GM21390 (cell line): ENCODE data around the gene ALDH6A1.
A peak's percentile ranks its signal among the peaks of the same experiment; 100 is the strongest.
"Not testable (repeated sequence)": the region's sequence is repeated elsewhere in the genome, so short reads cannot be mapped to it uniquely, and the experiment has no call there.

Source experiments
- ATAC-seq: cut with Tn5 transposase; IDR thresholded peaks from one replicate; pipeline ENCODE4 v1.9.1; 2021; ENCODE audit not compliant: unreplicated experiment

Gene ALDH6A1

DNA sequence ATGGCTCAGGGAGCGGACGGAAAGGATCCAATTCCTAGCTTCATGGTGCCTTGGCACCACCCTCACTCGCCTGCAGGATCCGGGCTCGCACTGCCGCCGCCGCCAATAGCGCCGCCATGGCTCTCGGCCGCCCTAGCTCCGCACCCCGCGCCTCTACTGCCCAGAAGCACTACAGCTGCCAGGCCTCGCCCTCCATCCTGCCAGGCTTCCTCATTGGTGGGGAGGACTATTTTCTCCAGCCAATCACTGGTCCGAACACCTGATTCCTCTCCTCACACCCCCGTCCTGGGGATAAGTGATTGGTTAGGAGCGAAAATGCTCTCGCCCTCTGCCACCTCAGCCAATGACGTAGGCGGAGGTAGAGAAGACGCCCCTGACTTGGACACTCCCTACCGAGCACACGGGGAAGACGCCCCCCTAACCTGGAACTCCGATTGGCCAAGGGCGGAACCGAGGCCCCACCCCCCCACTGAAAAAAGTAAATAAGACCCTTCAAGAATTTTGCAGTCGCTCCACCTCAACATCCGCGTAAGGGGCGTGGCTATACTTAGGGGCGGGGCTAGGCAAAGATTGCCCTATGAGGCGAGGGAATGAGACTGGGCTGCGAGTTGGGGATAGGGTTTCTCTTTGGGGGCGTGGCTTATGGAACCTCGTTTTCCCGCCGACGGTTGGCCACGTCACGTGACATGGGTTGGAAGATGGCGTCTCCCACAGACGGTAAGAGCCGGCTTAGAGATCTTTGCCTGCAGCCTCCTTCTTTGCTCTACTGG lies at the start of gene ALDH6A1, which contains the start of gene LIN52:
TSS of gene ALDH6A1 (minus strand) at position 177 of the 770 bp plus-strand sequence. CDS start at position 118, 59 bp downstream.
TSS of gene LIN52 (plus strand) at position 680 of the 770 bp plus-strand sequence. CDS start at position 699, 19 bp downstream.
- peak; percentile 85 for ATAC-seq

DNA sequence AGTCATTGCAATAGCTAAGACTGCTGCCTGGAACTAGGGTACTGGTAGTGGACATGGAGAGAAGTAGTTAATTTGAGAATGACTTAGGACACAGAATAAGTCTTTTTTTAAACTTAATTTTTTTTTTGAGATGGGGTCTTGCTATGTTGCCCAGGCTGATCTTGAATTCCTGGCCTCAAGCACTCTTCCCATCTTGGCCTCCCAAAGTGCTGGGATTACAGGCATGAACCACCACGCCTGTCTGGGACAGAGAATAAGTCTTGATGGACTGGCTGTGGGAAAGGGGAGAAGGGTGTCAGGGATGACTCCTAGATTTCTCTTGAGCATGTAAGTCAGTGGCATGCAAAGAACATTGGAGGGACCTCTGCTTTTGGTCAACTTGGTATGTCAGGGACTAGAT lies 43.4 kb upstream of the ALDH6A1 start:
- no peak for ATAC-seq

DNA sequence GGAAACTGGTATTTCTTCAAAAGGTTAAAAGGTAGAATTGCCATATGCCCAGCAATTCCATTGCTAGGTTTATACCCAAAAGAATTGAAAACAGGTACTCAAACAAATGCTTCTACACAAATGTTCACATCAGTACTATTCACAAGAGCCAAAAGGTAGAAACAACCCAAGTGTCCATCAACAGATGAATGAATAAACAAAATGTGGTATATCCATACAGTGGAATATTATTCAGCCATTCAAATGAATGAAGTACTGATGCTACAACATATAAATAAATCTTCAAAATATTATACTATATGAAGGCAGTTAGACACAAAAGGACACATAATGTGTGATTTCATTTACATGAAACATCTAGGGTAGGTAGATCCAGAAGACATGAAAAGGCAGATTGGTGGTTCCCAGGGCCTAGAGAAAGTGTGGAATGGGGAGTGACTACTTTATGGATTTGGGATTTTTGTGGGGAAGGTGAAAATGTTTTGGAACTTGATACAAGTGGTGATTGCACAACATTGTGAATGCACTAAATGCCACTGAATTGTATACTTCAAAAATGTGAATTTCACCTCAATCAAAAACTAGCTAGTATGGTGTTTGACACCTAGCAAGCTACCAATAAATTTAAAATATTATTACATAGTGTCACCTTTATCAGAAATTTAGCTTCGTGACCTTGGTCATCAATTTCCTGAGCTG lies 42.2 kb upstream of the ALDH6A1 start:
- no peak for ATAC-seq

DNA sequence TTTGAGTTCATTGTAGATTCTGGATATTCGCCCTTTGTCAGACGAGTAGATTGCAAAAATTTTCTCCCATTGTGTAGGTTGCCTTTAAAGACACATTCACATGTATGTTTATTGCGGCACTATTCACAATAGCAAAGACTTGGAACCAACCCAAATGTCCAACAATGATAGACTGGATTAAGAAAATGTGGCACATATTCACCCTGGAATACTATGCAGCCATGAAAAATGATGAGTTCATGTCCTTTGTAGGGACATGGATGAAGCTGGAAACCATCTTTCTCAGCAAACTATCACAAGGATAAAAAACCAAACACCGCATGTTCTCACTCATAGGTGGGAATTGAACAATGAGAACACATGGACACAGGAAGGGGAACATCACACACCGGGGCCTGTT lies 41.2 kb upstream of the ALDH6A1 start:
- ATAC-seq, result not testable (repeated sequence)

DNA sequence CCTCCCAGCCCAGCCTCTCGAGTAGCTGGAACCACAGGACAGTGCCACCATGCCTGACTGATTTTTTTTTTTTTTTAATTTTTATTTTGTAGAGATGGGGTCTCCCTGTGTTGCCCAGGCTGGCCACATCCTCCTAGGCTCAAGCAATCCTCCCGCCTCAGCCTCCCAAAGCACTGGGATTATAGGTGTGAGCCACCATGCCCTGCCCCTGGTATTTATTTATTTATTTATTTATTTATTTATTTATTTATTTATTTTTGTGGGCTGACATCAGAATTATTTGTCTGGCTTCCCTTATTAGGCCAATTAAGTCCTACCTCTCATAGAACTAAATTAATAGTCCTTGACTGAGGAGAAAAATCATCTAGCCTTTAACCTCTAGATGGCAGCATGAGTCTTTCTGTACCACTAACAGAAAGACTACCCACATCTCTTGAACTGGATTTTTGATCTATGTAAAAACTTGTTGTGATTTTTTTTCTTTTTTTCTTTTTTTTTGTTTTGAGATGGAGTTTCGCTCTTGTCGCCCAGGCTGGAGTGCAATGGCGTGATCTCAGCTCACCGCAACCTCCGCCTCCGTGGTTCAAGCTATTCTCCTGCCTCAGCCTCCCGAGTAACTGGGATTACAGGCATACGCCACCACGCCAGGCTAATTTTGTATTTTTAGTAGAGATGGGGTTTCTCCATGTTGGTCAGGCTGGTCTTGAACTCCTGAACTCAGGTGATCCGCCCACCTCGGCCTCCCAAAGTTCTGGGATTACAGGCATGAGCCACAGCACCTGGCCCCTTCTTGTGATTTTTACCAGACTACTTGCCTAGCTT lies 27.4 kb upstream of the ALDH6A1 start:
- ATAC-seq, result not testable (repeated sequence)

DNA sequence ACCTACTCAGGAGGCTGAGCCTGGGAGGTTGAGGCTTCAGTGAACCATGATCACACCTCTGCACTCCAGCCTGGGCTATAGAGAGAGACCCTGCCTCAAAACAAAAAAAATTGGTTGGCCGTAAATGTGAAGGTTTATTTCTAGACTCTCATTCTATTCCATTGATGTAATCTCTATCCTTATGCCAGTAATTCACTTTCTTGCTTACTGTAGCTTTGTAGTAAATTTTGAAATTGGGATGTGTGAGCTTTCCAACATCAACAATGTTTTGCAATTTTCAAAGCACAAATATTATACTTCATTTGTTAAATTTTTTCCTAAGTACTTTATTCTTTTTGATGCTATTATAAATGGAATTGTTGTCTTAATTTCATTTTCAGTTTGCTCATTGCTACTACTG lies 25.1 kb upstream of the ALDH6A1 start:
- no peak for ATAC-seq

DNA sequence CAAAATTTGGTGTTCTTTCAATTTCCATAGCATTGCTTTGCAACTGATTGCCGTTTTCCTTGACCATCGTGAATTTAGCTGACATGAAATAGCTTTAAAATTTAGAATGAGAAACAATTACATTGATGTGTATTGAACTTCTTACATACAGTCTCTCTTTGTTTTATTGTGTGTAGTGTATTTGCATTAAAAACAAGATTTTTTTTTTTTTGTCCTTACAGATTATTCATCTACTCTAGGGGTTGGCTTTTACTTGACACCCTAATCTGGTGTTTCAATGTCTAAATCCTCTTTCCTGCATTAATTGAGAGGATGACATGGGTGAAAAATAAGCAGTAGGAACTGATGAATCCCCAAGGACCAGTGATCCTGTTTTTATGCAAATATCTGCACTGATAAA lies 21.1 kb upstream of the ALDH6A1 start:
- ATAC-seq, result no peak

DNA sequence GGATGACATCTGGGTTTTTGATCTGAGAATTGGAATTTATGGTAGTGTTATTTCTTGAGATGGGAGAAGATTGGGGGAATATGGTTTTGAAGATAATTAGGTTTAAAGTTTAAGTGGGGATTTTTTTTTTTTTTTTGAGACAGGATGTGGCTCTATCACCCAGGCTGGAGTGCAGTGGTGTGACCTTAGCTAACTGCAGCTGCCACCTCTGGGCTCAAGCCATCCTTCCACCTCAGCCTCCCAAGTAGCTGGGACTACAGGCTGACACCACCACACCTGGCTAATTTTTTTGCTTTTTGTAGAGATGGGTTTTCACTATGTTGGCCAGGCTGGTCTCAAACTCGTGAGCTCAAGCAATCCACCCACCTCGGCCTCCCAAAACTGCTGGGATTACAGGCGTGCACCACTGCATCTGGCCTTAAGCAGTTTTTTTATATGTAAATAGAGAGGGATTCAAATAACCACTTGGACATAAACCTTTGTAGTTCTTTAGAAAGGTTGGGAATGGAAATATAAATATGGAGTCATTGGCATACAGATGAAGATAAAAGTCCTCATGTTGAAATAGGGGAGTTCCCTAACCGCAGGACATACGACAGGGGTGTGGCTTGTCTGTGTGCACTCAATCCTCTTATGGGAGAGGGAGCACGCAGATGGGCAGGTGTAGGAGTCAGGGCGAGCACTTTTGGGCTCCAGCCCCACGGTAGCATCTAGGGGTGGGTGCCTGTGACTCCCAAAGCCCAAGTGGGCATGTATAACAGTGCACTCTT lies 5.2 kb upstream of the ALDH6A1 start:
- ATAC-seq, result no peak

DNA sequence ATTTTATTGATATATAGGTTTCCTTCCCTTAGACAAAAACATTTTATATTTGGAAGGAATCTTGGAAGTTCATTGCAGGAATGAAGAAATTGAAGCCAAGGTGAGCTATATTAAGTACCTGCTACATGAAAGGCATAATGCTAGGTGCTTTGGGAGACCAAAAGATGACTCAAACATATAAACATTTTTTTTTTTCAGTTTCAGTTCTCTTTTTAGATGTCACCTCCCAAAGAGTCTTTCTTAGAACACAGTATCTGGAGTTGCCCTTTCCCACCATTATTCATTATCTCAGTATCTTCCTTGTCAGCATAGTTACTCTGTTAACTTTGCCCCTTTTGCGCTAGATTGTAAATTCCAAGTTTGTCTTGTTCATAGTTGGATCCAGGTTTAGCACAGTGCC lies 1.6 kb upstream of the ALDH6A1 start:
- ATAC-seq, result no peak

DNA sequence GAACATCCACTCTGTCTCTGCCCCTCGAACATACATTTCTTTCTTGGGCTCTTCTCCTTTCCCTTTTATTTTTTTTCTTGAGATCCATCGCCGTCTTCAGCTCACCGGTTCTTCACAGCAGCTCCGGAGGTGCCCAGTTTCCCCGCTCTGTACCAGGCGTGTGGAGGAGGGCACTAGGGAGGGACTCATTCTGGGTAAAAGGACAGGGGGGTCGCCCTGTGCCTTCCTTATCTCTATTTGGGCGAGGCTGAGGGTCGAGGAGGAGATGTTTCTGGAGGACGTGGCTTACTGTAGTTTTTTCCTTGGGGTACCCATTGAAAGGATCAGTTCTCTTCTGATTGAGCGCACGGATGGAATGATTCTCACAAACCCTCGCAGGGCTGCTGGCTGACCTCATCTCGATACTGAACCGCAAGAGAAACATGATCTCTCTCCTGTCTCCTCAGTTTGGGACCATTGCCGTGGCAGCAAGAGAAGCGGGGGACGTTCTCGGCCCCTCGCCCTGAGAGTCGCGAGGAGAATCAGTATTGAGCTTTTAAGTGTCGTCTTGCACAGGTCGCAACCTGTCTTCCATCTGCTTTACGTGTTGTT lies 889 bp upstream of the ALDH6A1 start:
- ATAC-seq, result no peak

DNA sequence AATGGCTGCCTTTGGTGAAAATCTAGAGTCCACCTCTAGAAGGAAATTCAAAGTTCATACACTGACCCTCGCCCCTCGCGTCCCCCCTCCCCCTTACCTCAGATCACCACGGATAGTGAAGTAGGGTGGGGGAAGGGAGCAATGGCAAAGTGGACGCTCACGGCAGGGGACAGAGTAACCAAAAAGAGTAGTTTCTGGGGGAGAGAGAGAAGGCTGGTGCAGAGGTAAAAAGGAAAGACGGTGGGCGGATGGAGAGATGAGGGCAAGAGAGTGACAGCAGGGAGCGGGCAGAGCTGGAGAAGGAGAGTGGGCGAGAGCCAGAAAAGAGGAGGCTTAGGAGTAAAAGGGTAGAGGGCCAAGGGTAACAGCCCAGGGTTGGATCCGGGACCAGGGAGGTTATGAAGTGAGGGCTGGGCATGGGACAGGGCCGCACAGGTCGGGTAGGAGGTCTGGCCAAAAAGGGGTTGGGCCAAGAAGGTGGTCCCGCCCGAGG lies 423 bp downstream of the ALDH6A1 start:
- peak; percentile 17 for ATAC-seq

DNA sequence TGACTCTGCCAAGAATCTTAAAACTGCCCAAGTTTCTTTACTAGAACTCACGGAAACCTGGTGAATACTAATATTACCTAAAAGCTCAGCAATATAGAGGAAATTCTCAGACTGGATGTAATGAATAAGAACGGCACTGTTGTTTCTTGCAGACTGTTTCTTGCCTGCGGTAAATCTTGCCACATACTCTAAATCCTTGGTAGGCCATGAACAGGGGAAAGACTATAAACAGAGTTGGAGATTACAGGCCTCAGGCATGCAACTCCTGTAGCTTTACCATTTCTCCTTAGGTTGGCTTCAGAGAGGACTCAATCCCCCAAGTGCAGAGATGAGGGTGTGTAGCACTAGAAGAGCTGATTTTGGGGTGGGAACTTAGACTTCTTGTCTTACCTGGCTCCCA lies 1.1 kb downstream of the ALDH6A1 start:
- ATAC-seq, result no peak

DNA sequence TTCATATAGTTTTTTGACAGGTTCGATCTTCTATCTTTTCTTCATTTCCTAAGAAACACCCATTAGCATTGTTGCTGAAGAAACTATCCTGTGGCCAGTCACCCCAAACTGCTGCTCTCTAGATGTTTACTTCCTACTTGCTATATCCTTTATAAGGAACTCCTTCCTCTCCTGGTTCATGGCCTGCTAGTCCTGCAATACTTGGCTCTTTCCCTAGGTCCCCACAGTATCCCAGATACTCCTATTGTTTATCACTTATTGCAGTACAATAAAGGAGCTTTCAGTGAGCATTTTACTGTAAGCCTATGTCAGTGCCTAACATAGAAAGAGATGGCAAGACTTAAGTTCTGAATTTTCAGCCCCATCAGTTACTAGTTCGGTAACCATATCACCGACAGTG lies 2.8 kb downstream of the ALDH6A1 start:
- ATAC-seq, result no peak

DNA sequence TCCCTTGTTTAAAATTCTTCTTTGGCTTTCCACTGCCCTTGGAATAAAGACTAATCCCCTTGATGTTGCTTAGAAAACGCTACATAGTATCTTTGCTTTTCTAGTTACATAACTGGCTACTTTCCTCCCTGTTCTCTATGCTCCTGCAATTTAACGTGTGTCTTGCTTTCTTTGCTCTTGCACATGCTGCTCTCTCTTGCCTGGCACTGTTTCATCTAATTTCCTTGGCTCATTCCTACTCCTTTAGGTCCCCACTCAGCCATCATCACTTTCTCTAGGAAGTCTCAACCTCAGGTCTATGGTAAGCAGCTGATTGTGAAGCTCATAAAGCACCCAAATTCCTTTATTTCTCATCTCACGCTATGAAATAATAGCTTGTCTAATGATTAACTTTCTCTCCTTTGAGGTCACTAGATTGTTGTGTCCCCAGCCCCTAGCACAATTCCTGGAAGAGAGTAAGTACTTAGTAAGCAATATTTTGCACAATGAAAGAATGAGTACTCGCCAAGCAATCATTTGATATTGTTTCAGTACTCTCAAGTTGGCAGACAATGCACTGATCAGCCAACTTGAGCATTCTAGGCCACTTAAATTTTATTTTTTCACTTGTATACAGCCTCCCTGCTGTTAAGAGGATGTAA lies 3.3 kb downstream of the ALDH6A1 start:
- no peak for ATAC-seq

DNA sequence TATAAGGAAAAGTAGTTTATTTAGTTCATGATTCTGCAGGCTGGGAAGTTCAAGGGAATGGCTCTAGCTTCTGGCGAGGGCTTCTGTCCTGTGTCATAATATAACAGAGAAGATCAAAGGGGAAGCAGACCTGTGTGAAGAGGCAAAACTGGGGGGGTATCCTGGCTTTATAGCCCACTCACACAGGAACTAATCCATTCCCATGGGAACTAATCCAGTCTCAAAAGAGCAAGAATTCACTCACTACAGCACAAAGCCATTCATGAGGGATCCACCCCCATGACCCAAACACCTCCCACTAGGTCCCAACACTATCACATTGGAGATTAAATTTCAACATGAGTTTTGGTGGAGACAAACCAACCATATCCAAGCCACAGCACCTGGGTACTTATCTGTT lies 6.9 kb downstream of the ALDH6A1 start:
- no peak for ATAC-seq

DNA sequence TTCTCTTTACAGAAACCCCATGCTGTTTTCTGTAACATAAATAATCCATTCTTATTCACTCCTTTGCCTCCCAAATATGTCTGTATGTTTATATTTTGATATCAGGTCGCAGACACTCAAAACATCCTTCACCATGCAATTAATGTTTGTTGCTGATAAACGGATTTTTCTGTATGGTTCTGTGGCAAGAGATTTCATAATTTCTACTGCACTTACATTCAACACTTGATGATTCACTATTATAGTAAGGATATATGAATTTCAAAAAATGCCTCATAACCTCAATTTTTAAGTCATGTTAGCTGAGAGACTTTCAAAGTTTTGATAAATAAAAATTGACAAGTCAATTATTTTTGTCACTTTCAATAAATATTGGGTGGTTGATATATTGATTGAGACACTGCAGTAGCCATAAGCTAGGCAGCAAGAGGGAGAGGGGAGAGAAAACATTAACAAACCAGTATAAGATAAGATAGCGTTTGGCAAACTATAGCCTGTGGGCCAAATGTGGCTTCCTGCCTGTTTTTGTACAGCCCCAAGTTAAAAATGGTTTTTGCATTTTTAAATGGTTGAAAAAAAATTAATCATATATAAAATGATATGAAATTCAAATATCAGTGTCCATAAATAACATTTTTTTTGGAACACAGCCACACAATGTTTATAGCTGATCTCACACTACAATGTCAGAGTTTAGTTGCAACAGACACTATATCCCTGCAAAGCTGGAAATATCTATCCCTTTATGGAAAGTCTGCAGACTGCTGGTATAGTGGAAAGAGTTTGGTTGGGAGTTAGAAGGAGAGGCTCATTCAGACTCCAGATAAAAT lies 18.3 kb downstream of the ALDH6A1 start:
- ATAC-seq, result no peak

DNA sequence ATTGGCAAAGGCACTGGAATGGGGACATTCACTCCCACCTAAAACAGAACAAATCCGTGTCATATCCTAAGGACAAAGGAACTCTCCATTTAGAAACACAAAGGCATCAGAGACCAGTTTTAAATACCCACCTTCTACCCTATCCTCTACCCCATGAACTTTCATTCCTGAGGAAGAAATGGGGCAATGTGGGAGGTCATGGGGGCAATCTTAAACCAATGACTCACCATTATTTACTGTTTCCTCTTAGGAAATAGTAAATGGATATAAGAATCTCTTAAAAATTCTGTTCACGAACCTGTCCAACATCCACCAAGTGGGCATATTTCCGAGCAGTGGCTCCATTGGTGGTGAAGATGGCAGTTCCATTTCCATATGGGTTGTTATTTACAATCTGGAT lies 19.4 kb downstream of the ALDH6A1 start:
- no peak for ATAC-seq

DNA sequence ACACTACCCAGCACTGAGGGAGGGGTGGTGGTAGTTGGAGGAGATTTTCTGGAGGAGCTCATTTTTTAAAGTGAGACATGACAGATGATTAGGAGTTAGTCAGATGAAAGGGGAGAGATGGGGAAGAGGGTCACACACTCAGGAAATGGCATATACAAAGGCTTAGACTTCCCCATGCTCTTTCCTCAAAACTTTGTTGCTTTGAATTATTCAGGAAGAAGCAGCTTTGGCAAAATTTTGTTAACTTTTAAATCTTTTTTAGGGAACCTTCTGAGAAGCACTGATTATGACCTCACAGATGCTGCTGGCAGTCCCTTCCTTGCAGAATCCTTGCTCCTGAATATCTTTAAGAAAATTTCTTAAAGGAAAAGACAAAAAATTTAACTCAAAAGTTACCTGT lies 19.8 kb downstream of the ALDH6A1 start:
- no peak for ATAC-seq

DNA sequence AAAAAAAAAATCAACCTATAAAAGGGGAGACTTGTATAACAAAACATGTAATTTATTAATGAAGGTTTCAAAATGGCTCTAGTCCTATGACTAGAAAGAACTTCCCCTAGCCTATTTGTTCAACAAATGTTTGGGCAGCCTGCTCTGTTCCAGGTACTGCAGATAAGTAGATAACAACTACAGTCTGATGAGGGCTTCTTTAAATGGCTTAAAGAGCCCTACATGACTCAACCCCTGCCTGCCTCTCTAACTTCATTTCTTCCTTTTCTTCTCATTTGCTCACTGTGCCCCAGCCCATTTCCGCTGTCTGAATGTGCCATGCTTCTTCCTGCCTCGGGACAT lies 21.5 kb downstream of the ALDH6A1 start:
- no peak for ATAC-seq
